Brain microvascular endothelial cell (primary cell): ENCODE results near the gene BORCS5.
"Not testable (repeated sequence)": the region's sequence is repeated elsewhere in the genome, so short reads cannot be mapped to it uniquely, and the experiment has no call there.

Experiments used
- DNase-seq: peaks from one replicate; pipeline ENCODE4 v3.0.0-alpha.2; 2020
- H3K27ac ChIP-seq: fragments of 250-450 bp; sonication (Bioruptor Pico); 2 replicates; pipeline ENCODE4 v1.5.1; 2020; ENCODE audit warnings: mild to moderate bottlenecking, moderate library complexity
- H3K27me3 ChIP-seq: fragments of 250-450 bp; sonication (Bioruptor Pico); replicated peaks from 2 replicates; pipeline ENCODE4 v1.5.1; 2020; ENCODE audit warnings: mild to moderate bottlenecking
- H3K36me3 ChIP-seq: fragments of 250-450 bp; sonication (Bioruptor Pico); replicated peaks from 2 replicates; pipeline ENCODE4 v1.5.1; 2020; ENCODE audit warnings: mild to moderate bottlenecking
- H3K4me3 ChIP-seq: 2 replicates; pipeline ENCODE4 v1.5.1; 2011; ENCODE audit warnings: low read depth, mild to moderate bottlenecking, control low read depth, low read length, moderate library complexity
- CTCF ChIP-seq: IDR thresholded peaks from 2 replicates; pipeline ENCODE4 v1.5.1; 2011; ENCODE audit warnings: low read depth, mild to moderate bottlenecking, moderate library complexity, low read length, control low read depth, inconsistent platforms; ENCODE audit errors: missing control alignments
- in situ Hi-C: cut with HindIII; loops from 2 replicates; pipeline ENCODE4 v1.10.0; 2017; ENCODE audit warnings: low sequenced_read_pairs, low pct_ligation_motif_present

The BORCS5 gene

DNA sequence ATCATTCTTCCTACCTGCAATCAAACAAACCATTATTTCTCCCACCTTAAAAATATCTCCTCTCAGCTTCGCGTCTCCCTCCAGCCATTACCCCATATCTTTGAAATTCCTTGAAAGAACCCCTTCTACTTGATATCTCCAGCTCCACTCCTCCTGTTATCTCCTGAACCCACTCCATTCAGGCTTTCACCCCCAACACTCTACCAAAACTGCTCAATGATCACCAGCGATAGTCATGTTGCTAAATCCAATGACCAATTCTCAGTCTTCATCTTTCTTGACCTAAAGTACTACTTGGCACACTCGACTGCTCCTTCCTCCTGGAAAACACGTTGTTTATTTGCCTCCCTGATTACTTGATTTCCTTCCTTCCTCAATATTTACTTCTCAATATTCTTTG is 135.7 kb downstream of the BORCS5 start:
- Histone ChIP-seq H3K27me3 (no peaks in the 10 kb centered on the region), H3K27ac (no peak overlapping the region), H3K4me3 (no peak overlapping the region), H3K36me3 (no peaks in the 10 kb centered on the region)
- TF ChIP-seq CTCF: no peak
- no peak for DNase-seq
- in situ Hi-C loops: no loop called here

GRCh38 chr12:12495536-12495935 is 138.7 kb downstream of the BORCS5 start:
- Histone ChIP-seq H3K36me3 (no peaks in the 10 kb centered on the region), H3K4me3 (no peak overlapping the region), H3K27ac (no peak overlapping the region), H3K27me3 (no peaks in the 10 kb centered on the region)
- DNase-seq: no peak
- TF ChIP-seq CTCF: no peak
- in situ Hi-C loops: no loop called here

DNA sequence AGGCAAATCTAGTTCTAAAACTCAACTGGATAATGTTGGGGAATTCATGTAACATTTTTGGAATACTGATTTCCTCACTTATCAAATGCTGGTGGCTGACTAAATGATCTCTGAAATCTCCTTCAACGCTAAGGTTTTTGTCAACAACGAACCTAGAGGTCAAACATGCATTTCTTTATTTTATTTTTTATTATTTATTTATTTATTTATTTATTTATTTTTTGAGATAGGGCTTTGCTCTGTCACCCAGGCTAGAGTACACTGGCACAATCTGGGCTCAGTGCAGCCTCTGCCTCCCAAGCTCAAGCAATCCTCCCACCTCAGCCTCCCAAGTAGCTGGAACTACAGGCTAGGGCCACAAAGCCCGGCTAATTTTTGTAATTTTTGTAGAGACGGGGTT is 141.3 kb downstream of the BORCS5 start:
- Histone ChIP-seq H3K36me3 (no peaks in the 10 kb centered on the region), H3K27ac (no peak overlapping the region), H3K4me3 (no peak overlapping the region), H3K27me3 (no peaks in the 10 kb centered on the region)
- no peak for DNase-seq
- in situ Hi-C loops: no loop called here
- no peak for TF ChIP-seq CTCF

DNA sequence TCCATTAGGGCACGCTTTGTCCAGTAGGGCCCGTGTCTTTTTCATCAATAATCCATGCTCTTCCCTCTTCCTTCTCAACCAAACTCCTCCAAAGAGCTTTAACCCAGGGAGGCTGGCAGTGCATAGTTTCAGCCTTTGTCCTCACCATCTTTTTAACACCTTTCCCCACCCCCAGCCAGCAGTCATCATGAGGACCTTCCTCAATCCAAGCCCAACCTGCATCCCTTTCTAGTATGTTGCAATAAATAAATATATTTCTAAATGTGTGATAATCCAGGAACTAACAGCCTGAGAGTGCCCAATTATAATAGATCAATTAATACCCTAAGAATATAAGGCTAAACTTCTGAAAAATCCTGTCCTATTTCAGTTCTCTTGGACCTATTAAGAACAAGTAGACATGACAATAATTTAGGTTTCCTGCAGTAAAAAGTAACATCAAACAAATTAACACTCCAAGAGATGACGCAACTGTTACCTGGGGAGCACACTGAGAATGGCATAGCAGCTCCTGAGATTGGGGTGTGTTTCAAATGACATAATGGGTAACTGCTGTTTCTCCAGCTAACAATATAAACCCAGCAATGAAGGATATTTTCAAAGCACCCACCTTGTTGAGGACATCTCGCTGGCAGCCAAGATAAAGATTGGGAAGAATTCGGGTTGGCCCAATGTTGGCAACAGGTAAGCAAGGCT is 143.2 kb downstream of the BORCS5 start:
- H3K27ac ChIP-seq: no peak overlapping the region
- in situ Hi-C loops: no loop called here
- H3K4me3 ChIP-seq: no peak overlapping the region
- no peaks in the 10 kb centered on the region for H3K27me3 ChIP-seq
- TF ChIP-seq CTCF: no peak
- no peaks in the 10 kb centered on the region for H3K36me3 ChIP-seq
- DNase-seq: no peak

DNA sequence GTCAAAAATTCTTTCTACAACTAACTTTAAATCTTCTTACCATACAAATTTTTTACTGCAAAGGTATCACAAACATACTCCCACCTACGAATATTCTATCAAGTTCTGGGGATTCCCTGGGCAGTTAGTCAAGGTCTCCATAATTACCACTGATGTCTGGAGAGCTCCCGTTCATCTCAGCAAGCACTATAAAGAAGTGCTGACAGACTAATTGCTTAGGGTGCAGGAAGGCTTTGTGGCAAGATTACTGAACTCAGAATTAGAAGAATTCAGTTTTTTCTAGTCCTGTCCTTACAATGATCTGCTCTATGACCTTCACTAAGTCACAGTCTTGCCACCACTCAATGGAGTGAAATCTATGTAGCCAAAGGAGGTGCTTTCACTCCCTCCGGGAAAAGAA is 144.2 kb downstream of the BORCS5 start:
- no peak overlapping the region for H3K27ac ChIP-seq

DNA sequence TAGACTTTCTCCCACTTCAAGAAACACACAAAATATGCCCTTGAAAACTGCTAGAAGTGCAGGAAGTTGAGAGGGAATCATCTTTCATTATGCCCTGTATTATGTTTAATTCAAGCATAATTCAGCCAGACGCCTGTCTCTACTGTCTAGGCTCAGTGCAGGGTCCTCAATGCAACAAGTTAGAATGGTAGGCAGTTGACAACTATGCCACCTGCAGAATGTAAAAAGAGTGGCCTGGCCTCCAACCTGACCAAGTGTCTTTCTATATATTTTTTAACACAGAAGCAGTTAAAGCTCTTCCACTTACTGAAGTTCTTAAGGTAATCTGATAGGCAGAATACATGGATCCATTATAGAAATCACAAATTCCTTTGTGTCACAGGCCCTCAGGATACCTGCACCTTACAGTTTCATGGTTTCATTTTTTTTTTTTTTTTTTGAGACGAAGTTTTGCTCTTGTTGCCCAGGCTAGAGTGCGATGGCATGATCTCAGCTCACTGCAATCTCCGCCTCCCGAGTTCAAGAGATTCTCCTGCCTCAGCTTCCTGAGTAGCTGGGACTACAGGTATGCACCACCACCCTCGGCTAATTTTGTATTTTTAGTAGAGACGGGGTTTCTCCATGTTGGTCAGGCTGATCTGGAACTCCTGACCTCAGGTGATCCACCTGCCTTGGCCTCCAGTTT is 145.4 kb downstream of the BORCS5 start:
- H3K36me3 ChIP-seq, H3K4me3 ChIP-seq, H3K27ac ChIP-seq, DNase-seq, H3K27me3 ChIP-seq, in situ Hi-C loops: not testable (repeated sequence)

More for the DNA sequence above, 144.2 kb downstream of the BORCS5 start:
- in situ Hi-C loops: no loop called here
- H3K27me3 ChIP-seq: no peaks in the 10 kb centered on the region
- no peak overlapping the region for H3K4me3 ChIP-seq
- no peaks in the 10 kb centered on the region for H3K36me3 ChIP-seq
- DNase-seq: no peak
- no peak for TF ChIP-seq CTCF
